Left renal pelvis (tissue), 4 donors: ENCODE results near the gene CEACAM1. TPM values are rescaled to one million over a fixed set of nuclear protein-coding genes. Genes with fewer than 3 reads are reported as not detected.

Source experiments
- polyA plus RNA-seq, 4 donors: library from polyadenylated mRNA; unstranded; fragments of 120-200 nt; gene quantifications; one replicate each; pipeline ENCODE4 v1.2.1, GENCODE V29; 2013; ENCODE audit not compliant: insufficient read length in 4 of 4

CEACAM1 gene
- polyA plus RNA-seq, 4 donors = 2.8 to 13.8 (median 10.3) TPM

Other genes with a start within 250 kb of the CEACAM1 start
- 1 to 10 TPM; 1.7 to 2.1 (median 1.8) TPM for gene PRR19, start 226.3 kb downstream of the CEACAM1 start, polyA plus RNA-seq
- gene PAFAH1B3, start 225.9 kb downstream of the CEACAM1 start, polyA plus RNA-seq = 100 to 1,000 TPM in 1 of 4 donors, 10 to 100 TPM in 3; 66.6 to 104 (median 73.1) TPM
- gene TMEM145, start 215.2 kb downstream of the CEACAM1 start, polyA plus RNA-seq = 1 to 10 TPM in 3 of 4 donors, under 1 TPM in 1; 0.92 to 2.3 (median 1.5) TPM
- gene MEGF8, start 202.8 kb downstream of the CEACAM1 start, polyA plus RNA-seq = 10 to 100 TPM; 33.0 to 47.3 (median 36.3) TPM
- gene CNFN, start 138.2 kb downstream of the CEACAM1 start, polyA plus RNA-seq = 1 to 10 TPM in 1 of 4 donors, under 1 TPM in 3; 0.52 to 2.0 (median 0.75) TPM
- 10 to 100 TPM in 2 of 4 donors, 1 to 10 TPM in 2; 8.6 to 14.7 (median 9.6) TPM for gene LIPE, start 101.1 kb downstream of the CEACAM1 start, polyA plus RNA-seq
- under 1 TPM in 3 of 4 donors, not detected in 1; 0.18 to 0.52 (median 0.20) TPM for gene CXCL17, start 85.5 kb downstream of the CEACAM1 start, polyA plus RNA-seq
- under 1 TPM in 3 of 4 donors, not detected in 1; 0.12 to 0.22 (median 0.20) TPM for gene CEACAM8, start 66.4 kb upstream of the CEACAM1 start, polyA plus RNA-seq
- under 1 TPM in 1 of 4 donors, not detected in 3; 0.31 TPM for gene PSG3, start 212.0 kb upstream of the CEACAM1 start, polyA plus RNA-seq
- not detected for gene PSG8, start 237.2 kb upstream of the CEACAM1 start, polyA plus RNA-seq